Tibial nerve (tissue), 4 donors: Measurements from ENCODE around the gene APEH.

Experiments used
- CTCF ChIP-seq, 5 experiments: fragments of 200-600 bp in 3 of 5; fragments of 450-650 bp in 2 of 5; sonication (generic) in 3 of 5; IDR thresholded peaks; one replicate each; pipeline ENCODE4 v1.5.1; 2016 to 2019; ENCODE audit warnings: antibody characterized with exemption in 5 of 5, mild to moderate bottlenecking in 3 of 5, moderate library complexity in 2 of 5
- EP300 ChIP-seq, 2 donors: sonication (generic); formaldehyde crosslinking; IDR thresholded peaks; one replicate each; pipeline ENCODE4 v1.6.1; 2017; ENCODE audit warnings: antibody characterized with exemption in 2 of 2, mild to moderate bottlenecking in 1 of 2
- POLR2A ChIP-seq, 2 donors: fragments of 450-650 bp; IDR thresholded peaks; one replicate each; pipeline ENCODE4 v1.6.1; 2017; ENCODE audit warnings: antibody characterized with exemption in 2 of 2, mild to moderate bottlenecking in 2 of 2, moderate library complexity in 2 of 2

GRCh38 chr3:49712166-49712565 lies 38.0 kb downstream of the APEH start:
- TF ChIP-seq POLR2A (IDR thresholded peaks at IDR 0.05) = no peak
- TF ChIP-seq CTCF (IDR thresholded peaks at IDR 0.05) = no peak
- no peak for TF ChIP-seq EP300 (IDR thresholded peaks at IDR 0.05)
